ENCODE results near the gene PTAFR.

PTAFR gene

GRCh38 chr1:28132171-28133167, 44.0 kb downstream of the PTAFR start:
- Histone ChIP-seq H3K9ac (ENCODE audit: low read depth, low read length) (no peak overlapping the region), H4K20me1 (ENCODE audit: insufficient read depth, low read length) (no peaks in the 10 kb centered on the region), H3K36me3 (ENCODE audit: insufficient read depth, low read length) (no peaks in the 10 kb centered on the region), H3K4me2 (ENCODE audit: insufficient read depth, low read length) (no peak overlapping the region), H3K27me3 (ENCODE audit: insufficient read depth, low read length, poor library complexity) (peaks cover 8% of the 10 kb centered on the region), H2AFZ (ENCODE audit: low read depth, low read length) (no peak overlapping the region), H3K79me2 (ENCODE audit: insufficient read depth, low read length) (no peaks in the 10 kb centered on the region), H3K27ac (ENCODE audit: low read length) (no peak overlapping the region), H3K9me3 (ENCODE audit: insufficient read depth, low read length, severe bottlenecking) (no peaks in the 10 kb centered on the region), H3K4me3 (ENCODE audit: low read depth in 1 of 2, low read length in 2 of 2) (no peak overlapping the region), H3K4me1 (ENCODE audit: insufficient read depth, low read length) (no peaks in the 10 kb centered on the region)
- TF ChIP-seq CTCF (IDR thresholded peaks at IDR 0.05; ENCODE audit: borderline replicate concordance, extremely low read depth, low read length, poor library complexity, severe bottlenecking) = no peak
- no peak for TF ChIP-seq EZH2 (IDR thresholded peaks at IDR 0.05; ENCODE audit: borderline replicate concordance, low read depth, low read length, severe bottlenecking)
- DNase-seq (no peak), ATAC-seq (ENCODE audit: insufficient read depth, low read depth) (no peak)

- Histone ChIP-seq H3K36me3 (ENCODE audit: insufficient read depth, low read length) (no peaks in the 10 kb centered on the region), H3K9me3 (ENCODE audit: insufficient read depth, low read length, severe bottlenecking) (no peaks in the 10 kb centered on the region), H3K27me3 (ENCODE audit: insufficient read depth, low read length, poor library complexity) (peaks cover 15% of the 10 kb centered on the region), H2AFZ (ENCODE audit: low read depth, low read length) (no peak overlapping the region), H3K4me3 (ENCODE audit: low read depth in 1 of 2, low read length in 2 of 2) (no peak overlapping the region), H3K27ac (ENCODE audit: low read length) (no peak overlapping the region), H3K4me1 (ENCODE audit: insufficient read depth, low read length) (no peaks in the 10 kb centered on the region), H4K20me1 (ENCODE audit: insufficient read depth, low read length) (no peaks in the 10 kb centered on the region), H3K9ac (ENCODE audit: low read depth, low read length) (no peak overlapping the region), H3K79me2 (ENCODE audit: insufficient read depth, low read length) (no peaks in the 10 kb centered on the region), H3K4me2 (ENCODE audit: insufficient read depth, low read length) (no peak overlapping the region)
- no peak for TF ChIP-seq EZH2 (IDR thresholded peaks at IDR 0.05; ENCODE audit: borderline replicate concordance, low read depth, low read length, severe bottlenecking)
- TF ChIP-seq CTCF (IDR thresholded peaks at IDR 0.05; ENCODE audit: borderline replicate concordance, extremely low read depth, low read length, poor library complexity, severe bottlenecking) = no peak
- DNase-seq (no peak), ATAC-seq (ENCODE audit: insufficient read depth, low read depth) (no peak)
Observed at GRCh38 chr1:28130901-28131300, 45.6 kb downstream of the PTAFR start.

GRCh38 chr1:28129150-28129549, 47.3 kb downstream of the PTAFR start:
- H4K20me1 ChIP-seq (ENCODE audit: insufficient read depth, low read length) = no peaks in the 10 kb centered on the region
- H3K79me2 ChIP-seq (ENCODE audit: insufficient read depth, low read length) = no peaks in the 10 kb centered on the region
- no peaks in the 10 kb centered on the region for H3K9me3 ChIP-seq (ENCODE audit: insufficient read depth, low read length, severe bottlenecking)
- no peak overlapping the region for H3K9ac ChIP-seq (ENCODE audit: low read depth, low read length)
- no peak overlapping the region for H2AFZ ChIP-seq (ENCODE audit: low read depth, low read length)
- no peak overlapping the region for H3K4me3 ChIP-seq (ENCODE audit: low read depth in 1 of 2, low read length in 2 of 2)
- no peak overlapping the region for H3K4me2 ChIP-seq (ENCODE audit: insufficient read depth, low read length)
- H3K36me3 ChIP-seq (ENCODE audit: insufficient read depth, low read length) = no peaks in the 10 kb centered on the region
- no peak for TF ChIP-seq CTCF (IDR thresholded peaks at IDR 0.05; ENCODE audit: borderline replicate concordance, extremely low read depth, low read length, poor library complexity, severe bottlenecking)
- TF ChIP-seq EZH2 (IDR thresholded peaks at IDR 0.05; ENCODE audit: borderline replicate concordance, low read depth, low read length, severe bottlenecking) = no peak
- H3K27ac ChIP-seq (ENCODE audit: low read length) = no peak overlapping the region
- H3K27me3 ChIP-seq (ENCODE audit: insufficient read depth, low read length, poor library complexity) = peaks cover 15% of the 10 kb centered on the region
- ATAC-seq (ENCODE audit: insufficient read depth, low read depth) (no peak), DNase-seq (no peak)
- H3K4me1 ChIP-seq (ENCODE audit: insufficient read depth, low read length) = no peaks in the 10 kb centered on the region

Data from DND-41 (cell line).